ENCODE measurements around the gene RASSF1.

RASSF1 gene

DNA sequence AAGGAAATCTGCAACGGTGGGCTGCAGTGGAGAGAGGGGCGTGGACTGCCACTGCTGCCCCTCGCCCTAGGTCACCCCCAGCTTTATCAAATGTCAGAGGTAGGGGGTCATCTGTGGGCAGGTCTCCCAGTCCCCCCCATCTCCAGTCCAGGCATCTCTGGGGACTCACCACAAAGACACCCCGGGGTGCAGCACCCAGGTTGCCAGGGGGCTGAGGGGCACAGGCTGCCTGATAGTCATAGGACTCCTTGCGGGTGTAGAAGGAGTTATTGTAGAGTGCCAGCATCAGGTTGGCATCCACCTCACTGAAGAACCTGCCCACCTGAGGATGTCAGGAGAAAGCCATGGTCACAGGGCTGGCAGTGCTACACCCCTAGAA lies 25.2 kb upstream of the RASSF1 start:
- in situ Hi-C loops (cut with HindIII; ENCODE audit: low sequenced_read_pairs) = no loop called here

DNA sequence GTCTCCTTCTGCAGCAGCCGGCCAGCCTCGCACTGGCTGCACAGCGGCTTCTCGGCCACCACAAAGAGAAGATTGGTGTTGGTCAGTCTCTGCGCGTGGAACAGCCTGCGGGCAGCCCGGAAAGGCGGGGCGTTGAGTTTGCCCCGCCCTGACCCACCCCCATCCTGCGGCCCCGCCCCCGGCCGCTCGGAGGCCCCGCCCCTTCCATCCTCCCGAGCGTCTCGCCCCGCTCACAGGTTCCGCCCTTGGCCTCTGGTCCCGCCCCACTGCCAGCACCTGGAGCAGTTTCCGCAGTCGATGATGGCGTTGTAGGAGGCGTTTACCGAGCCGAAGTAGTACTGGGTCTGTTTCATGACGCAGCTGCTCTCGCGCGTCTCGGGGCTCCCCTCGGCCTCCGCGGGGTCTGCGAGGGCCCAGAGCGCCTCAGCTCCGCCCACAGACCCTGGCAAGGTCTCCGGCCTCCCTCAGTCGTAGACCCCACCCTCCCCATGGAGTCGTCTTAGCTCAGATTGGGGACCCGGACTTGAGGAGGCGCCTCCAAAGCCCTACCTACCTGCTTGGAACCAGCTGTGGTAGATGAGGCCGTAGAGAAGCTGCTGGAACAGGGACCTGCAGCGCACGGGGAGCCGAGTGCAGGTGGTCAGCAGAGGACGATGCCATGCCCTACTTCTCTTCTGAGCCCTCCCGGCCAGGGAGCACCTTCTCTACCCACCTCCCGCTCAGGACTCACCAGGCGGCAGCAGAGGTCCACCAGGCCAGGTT lies 24.6 kb upstream of the RASSF1 start:
- in situ Hi-C loops (cut with HindIII; ENCODE audit: low sequenced_read_pairs) = no loop called here

DNA sequence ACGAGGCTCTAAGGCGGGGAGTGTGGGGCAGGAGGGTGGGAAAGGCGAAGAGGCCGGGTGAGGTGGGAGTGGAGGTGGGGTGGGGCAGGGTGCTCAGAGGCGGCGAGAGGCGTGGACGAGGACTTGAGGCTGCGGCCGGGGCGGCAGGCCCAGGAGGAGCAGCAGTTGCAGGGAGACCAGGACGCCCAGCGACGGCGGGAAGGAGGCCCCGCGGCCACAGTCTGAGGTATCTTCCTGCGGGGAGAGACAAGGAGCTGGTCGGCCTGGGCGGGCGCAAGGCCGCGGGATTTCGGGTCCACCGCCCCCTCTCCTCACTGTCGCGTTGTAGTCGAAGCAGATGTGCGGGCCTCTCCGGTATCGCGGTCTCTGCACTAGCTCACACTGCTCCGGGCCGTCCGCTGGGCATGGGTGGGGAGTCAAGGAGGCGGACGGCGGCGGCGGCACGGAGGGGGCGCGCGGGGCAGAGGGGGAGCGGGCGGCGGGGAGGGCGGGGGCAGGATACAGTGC lies 24.0 kb upstream of the RASSF1 start:
- in situ Hi-C loops (cut with HindIII; ENCODE audit: low sequenced_read_pairs) = no loop called here

DNA sequence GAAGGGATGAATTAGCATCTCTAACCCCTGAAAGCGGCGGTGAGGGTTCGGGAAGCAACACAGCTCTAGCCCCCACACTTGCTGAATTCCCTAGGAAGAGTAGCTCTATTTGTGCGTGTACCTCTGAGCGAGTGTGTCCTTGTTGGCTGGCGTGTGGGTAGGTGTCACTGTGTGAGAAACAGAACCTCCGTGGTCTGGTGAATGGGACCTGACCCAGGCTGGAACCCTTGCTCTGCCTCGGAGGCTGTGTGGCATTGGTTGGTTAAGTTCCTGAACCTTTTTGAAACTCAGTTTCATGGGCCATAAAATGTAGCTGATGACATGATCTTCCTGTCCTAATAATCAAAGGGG lies 19.1 kb upstream of the RASSF1 start:
- in situ Hi-C loops (cut with HindIII; ENCODE audit: low sequenced_read_pairs) = no loop called here

DNA sequence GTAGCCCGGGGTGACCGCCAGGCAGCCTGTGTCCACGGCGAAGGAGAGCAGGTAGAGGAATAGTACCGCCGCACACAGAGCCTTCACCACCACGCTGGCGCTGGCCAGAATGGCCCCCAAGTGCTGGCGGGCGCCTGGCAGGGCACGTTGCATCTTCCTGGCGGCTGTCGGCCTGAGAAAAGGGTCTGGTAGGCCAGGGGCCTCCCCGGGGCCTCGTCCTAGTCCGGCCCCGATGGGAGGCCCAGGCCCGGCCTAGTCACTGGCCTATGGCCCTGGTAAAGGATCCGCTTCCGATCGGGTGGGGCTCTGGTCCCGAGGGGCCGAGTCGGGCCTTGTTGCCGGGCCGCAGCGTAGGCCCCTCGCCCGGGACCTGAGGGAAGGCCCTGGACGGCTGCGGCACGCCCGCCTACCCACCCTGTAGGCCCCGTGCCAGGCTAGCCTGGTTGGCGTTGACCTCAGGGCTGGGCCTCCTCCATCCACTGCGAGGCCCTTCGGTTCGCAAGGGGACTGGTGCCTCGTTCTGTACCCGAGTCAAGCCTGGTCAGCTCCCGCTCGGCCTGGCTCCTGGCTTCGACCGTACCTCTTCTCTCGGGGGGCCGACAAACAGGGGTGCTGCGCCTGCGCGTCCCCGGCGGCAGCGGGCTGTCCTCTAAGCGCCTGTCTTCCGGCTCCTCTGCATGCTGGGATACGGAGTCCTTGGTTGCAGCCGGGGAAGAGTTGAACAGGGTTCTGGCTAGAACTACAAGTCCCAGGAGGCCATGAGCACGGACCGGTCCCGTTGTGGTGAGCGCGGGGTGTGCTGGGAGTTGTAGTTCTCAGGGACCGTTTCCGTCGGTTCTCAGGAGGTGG lies 18.5 kb upstream of the RASSF1 start, which contains the start of gene TMEM115:
TSS of gene TMEM115 (minus strand) at position 611 of the 849 bp plus-strand sequence. CDS start at position 153, 458 bp downstream.
- in situ Hi-C loops (cut with HindIII; ENCODE audit: low sequenced_read_pairs) = no loop called here

DNA sequence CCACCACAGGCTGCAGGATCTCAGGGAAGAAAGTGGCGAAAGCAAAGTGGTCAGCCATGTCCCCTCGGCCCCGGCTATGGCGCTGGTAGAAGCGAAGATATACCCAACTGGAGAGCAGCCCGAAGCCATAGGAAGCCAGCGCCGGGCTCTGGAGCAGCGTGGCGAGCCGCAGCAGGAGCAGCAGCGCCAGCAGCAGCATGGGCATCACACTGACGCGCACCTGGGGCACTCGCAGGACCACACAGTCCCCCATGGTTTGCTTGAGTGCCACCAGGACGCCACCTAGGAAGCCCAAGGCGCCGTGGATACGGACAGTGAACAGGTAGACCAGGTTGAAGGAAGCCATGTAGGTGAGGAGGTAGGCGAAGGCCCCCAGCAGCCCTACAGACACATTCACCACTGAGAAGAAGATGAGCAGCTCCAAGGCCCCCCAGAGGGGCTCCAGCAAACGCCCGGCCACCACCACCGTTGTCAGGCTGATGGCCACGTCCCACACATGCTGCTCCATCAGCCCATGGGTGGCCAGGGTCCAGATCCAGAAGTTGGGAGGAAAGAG lies 17.8 kb upstream of the RASSF1 start:
- in situ Hi-C loops (cut with HindIII; ENCODE audit: low sequenced_read_pairs) = no loop called here

DNA sequence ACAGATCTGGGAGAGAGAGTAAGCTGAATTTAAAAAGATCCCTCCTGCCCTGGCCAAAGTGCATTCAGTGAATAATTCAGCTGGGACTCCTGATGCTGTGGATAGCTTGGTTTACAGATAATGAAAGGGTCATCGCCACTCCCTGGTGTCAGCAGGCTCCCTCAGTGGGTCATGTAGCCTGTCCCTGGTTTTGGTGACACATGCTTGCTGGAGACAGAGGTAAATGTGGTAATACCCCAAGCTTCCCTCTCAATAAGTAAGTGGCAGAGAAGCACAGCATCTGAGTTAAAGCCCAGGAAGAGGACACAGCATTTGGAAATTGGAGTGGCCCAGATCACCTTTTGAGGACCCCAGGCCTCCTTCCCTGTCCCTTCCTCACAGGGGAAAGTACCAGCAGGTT lies 16.8 kb upstream of the RASSF1 start:
- in situ Hi-C loops (cut with HindIII; ENCODE audit: low sequenced_read_pairs) = no loop called here

DNA sequence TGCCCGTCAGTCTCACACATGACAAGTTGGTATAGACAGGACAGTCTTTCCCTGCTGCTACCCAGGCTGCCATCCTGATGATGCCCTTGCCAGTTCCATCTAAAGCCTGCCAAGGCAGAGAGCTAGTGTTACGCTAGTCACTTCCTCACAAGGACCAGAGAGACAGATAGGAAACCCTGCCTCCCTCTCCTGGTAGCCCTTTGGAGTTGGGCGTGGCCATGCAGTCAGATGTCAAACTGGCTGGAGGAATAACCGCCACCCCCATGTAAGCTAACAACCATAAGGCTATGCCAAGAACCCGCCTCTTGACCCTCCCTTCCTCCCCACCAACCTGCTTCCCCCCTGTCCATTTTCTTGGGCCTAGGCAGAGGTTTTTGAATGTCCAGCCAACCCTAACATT lies 15.9 kb upstream of the RASSF1 start:
- in situ Hi-C loops (cut with HindIII; ENCODE audit: low sequenced_read_pairs) = no loop called here

DNA sequence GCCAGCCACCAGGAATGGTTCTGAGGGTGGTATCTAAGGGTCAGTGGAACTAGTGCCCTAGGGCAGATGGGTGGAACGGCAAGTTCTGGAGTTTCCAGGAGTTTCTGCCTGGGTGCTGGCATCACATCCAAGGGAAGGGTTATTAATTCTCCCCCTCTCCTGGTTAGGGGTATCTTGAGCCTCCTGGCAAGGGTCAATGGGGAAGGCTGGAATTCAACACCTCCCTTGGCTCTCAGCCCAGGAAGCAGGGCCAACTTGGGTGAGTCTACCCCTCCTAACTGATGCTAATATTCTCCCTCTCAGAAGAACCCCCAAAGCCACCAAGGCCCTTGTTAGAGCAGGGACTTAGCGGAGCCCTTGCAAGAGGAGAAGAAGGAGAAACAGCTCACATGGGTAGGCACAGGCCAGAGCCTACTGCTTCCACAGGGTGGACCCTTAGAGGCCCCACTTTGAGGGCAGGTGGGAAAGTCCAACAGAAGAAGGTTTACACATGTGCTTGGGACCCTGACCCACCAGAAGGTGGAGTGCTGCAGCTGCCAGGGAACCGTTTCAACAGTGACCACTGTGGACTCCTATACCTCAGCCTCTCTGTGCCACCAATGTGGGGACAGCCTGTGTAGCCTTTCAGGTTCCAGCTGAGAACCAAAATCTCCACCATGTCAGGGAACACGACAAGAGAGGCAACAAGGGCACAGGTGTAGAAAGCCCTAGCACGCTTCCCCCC lies 15.4 kb upstream of the RASSF1 start:
- in situ Hi-C loops (cut with HindIII; ENCODE audit: low sequenced_read_pairs) = no loop called here

DNA sequence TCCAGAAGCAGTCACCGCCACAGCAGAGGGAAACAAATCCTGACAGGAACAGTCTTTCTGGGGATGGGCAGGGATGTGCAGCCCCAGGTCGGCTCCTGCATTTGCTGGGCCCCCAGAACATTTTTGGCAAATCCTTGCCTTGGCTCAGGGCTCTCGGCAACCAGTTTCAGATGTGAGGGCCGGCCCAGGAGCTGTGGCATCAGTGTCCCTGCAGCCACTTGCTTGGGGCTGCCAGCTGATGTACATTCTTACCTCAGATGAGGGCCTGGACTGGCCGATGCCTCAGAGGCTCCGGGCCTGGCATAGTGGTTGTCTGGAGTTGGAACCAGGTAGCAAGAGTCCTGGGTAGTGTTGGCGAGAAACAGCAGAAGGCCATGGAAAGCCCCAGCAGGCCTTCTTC lies 14.2 kb upstream of the RASSF1 start:
- in situ Hi-C loops (cut with HindIII; ENCODE audit: low sequenced_read_pairs) = no loop called here

DNA sequence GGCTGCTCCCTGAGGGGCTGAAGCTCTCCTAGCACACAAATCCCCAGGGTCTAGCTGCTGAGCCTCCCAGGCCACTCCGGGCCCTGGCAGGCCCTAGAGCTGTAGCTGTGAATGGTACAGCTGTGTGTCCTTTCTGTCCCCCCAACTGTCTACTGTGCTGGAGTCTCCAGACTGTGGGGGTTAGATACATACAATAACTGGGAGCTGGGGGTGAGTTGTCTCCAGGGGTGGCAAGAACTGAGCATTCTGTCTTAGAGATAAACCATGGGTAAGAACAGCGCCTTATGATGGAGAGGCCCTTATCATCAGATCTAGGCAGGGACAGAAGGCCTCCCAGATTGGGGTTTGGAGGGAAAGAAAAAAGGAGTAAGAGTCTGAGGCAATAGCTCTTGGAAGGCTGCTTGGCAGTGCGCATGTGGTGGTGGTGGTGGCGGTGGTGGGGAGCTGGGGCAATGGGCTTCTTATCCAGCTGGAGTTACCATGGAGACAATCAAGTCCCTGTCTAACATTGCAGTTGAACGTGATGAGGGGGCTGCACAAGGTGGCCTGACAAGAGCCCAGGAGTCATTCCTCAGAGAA lies 13.6 kb upstream of the RASSF1 start:
- in situ Hi-C loops (cut with HindIII; ENCODE audit: low sequenced_read_pairs) = no loop called here

DNA sequence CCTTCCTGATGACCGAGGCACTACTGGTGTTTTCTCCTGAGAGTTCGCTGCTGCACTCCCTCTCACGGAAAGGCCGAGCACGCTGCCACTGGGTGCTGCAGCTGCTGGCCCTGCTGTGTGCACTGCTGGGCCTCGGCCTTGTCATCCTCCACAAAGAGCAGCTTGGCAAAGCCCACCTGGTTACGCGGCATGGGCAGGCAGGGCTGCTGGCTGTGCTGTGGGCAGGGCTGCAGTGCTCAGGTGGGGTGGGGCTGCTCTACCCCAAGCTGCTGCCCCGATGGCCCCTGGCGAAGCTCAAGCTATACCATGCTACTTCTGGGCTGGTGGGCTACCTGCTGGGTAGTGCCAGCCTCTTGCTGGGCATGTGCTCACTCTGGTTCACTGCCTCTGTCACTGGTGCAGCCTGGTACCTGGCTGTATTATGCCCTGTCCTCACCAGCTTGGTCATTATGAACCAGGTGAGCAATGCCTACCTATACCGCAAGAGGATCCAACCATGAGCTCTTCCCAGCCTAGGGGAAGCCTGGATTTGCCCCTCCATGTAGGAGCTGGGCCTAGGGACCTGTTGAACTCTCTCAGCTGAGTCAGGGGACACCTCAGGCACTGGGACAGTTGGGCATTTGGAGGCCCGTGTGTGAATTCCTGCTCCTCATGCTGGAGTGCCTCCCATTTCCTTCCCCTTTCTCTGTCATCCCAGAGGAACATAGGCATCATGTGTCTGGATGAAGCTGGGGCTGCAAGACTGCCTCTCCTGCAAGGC lies 12.8 kb upstream of the RASSF1 start:
- in situ Hi-C loops (cut with HindIII; ENCODE audit: low sequenced_read_pairs) = no loop called here

DNA sequence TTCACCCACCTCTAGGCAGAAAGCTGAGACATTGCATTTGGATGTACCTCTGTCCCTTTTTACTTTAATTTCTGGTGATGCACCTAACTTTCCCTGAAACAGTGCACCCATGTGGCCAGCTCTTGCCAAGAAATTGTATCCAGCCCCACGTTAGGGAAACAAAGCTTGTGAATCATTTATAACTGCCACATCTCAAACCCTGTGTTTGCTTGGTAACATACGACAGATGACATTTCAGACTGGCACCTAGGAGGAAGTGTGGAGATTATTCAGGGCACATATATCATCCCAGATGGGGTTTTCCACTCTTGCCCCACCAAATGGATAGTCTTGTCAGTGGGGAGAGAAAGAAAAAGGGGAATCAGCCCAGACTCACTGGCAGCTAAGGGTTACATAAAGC lies 12.1 kb upstream of the RASSF1 start:
- in situ Hi-C loops (cut with HindIII; ENCODE audit: low sequenced_read_pairs) = no loop called here

DNA sequence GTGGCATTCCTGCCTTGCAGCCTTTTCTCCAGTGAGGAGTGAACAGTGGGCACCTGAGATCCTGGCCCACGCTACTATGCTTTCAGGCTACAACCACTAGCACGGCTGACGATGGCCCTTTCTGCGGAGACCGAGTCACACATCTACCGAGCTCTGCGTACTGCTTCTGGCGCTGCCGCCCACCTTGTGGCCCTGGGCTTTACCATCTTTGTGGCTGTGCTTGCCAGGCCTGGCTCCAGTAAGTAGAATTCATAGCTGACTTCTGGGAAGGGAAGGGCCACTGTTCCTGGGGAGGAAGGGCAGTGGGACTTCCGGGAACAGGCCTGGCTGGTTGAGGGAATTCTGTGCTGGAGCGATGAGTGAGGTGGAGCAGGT lies 10.7 kb upstream of the RASSF1 start:
- in situ Hi-C loops (cut with HindIII; ENCODE audit: low sequenced_read_pairs) = no loop called here

DNA sequence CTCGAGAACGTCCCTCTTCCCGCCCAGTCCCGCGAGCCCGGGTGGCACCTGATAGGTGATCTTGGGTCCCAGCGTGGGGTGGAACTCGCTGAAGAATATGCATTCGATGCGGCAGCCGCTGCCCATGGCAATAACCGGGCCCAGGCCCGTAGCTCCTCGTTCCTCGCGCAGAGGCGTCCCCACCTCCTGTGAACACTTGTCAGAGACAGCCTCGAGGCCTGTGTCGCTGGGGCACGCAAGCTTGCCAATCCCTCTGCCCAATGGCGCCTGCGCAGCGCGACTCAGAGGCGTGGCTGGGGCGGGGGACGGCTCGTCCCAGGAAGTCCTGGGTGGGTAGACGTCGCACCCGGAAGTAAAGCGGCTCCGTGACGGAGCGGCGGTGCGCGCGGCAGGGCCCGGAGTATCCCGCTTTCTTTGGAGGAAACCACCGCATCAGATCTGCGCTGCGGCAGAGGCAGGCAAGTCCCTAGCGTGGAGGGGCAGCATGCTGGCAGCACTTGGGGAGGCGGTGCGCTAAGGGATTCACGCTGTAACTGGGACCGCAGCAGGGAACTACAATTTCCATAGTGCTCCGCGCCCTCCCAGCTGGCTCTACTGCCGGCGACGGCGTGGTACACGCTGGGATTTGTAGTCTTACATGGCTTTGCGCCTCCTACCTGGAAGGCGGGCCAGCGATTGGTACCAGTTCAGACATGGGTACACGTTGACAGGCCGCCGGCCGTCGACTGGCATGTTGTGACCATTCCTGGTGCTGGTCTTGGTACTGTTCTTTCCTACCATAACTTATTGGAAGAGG lies 10.1 kb upstream of the RASSF1 start, which contains the start of the genes CYB561D2 and NPRL2:
TSS of gene CYB561D2 (plus strand) at position 336 of the 796 bp plus-strand sequence. CDS start 572 bp downstream, outside the sequence.
TSS of gene NPRL2 (minus strand) at position 249 of the 796 bp plus-strand sequence. CDS start at position 126, 123 bp downstream.
- in situ Hi-C loops (cut with HindIII; ENCODE audit: low sequenced_read_pairs) = no loop called here

DNA sequence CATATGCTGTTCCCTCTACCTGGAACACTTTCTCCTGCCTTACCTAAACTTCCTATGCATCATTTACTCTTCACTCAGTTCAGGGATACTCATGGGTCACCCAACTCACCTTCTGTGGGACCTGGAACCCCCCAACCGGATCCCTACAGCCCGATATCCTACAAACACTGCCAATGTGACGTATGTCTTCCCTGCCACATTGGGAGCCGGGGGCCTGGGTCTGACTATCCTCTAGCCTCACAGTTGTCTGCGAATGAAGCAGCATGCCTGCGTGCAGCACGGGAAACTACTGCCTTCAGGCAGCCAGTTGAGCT lies 9.5 kb upstream of the RASSF1 start:
- in situ Hi-C loops (cut with HindIII; ENCODE audit: low sequenced_read_pairs) = no loop called here

DNA sequence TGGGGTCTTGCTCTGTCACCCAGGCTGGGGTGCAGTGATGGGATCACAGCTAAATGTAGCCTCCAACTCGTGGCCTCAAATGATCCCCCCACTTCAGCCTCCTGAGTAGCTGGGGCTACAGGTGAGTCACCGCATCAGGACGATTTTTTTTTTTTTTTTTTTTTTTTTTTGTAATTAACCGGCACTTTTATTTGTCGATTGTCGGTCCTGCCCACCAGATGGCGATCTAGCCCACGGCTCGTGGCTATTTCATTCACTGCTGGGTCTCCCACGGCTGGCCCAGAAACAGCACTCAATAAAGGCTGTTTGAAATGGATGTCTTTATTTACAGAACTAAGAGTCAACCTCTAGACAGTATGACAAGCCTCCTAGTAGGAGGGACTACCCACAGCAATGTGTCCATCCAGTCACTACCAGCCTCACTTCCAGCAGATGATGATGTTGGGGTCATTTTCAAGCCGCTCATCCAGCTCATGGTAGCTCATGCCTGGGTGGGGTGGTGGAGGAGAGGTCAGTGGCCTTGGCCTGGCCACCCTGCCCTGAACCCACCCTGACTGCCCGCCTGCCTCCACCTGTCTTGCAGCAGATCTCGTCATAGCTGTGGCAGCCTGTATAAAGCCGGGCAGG lies 6.7 kb upstream of the RASSF1 start:
- in situ Hi-C loops (cut with HindIII; ENCODE audit: low sequenced_read_pairs) = loop anchor here (25.0 kb wide), 1 partner anchor 1040 kb away; the partner anchor contains the start of genes MANF and RBM15B

DNA sequence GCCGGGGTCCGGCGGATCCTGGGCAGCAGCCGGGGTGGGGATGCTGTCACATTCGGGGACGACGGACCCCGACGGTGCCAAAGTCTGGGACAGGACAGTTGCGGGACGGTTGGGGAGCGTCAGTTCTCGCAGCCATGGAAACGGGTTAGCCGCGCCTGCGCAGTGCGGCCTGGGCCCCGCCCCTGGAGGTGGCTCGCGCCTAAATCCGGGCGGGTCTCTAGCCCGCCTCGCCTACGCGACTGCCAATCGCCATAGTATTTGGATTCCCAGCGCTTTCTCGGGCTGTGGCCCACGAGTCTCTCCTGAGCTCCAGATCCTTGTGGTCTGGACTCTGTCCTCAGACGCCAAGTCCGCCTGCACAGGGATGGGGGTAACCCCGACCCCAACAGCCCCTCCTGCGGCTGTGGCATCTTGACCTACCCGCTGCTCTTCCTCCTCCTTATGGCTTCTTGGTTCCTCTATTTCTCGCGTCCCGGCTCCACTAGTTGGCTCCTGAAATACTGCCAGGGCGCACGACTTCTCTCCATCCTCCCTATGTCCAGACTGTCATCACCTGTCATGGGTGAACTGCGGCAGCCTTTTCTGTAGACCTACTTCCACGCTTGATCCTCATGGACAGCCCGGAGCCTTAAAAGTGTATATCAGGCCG lies 5.1 kb upstream of the RASSF1 start, which contains the start of gene ZMYND10:
TSS of gene ZMYND10 (minus strand) at position 147 of the 649 bp plus-strand sequence. CDS start 153 bp downstream, outside the sequence.
- in situ Hi-C loops (cut with HindIII; ENCODE audit: low sequenced_read_pairs) = loop anchor here (25.0 kb wide), 1 partner anchor 1042 kb away; the partner anchor contains the start of genes MANF and RBM15B
